Panc1 (cell line): ENCODE data around the gene B4GALNT4. TPM values are rescaled to one million over a fixed set of nuclear protein-coding genes. Genes with fewer than 3 reads are reported as not detected.
"Not testable (repeated sequence)": the region's sequence is repeated elsewhere in the genome, so short reads cannot be mapped to it uniquely, and the experiment has no call there.

ENCODE experiments used
- ATAC-seq: fragments of 200-7000 bp; cut with Tn5 transposase; 2 replicates; pipeline ENCODE4 v1.9.1; 2020; ENCODE audit warnings: mild to moderate bottlenecking, moderate library complexity
- BruUV-seq: library from RNA; stranded (reverse); fragments of 400-500 nt; replicated peaks from 2 replicates; lab custom pipeline; 2021; lab: Mats Ljungman, UMichigan
- CTCF ChIA-PET: fragments of 300-600 bp; sonication (Branson Sonifier 250); formaldehyde crosslinking; loops from one replicate; lab custom pipeline; 2022; ENCODE audit warnings: antibody characterized with exemption; lab: Charles Lee
- POLR2A ChIA-PET: fragments of 300-600 bp; sonication (Branson Sonifier 250); formaldehyde crosslinking; loops from one replicate; lab custom pipeline; 2022; ENCODE audit warnings: antibody characterized with exemption; lab: Charles Lee
- DNase-seq: peaks from one replicate; pipeline ENCODE4 v3.0.0-alpha.2; 2010; ENCODE audit warnings: low read depth, low spot score
- H3K27ac ChIP-seq: 2 replicates; pipeline ENCODE4 v1.5.1; 2011; ENCODE audit warnings: mild to moderate bottlenecking, low read length, inconsistent platforms
- H3K27me3 ChIP-seq: fragments of 200-500 bp; sonication (Bioruptor generic); 2 replicates; pipeline ENCODE4 v1.6.0; 2014; ENCODE audit warnings: low read length, inconsistent platforms; ENCODE audit not compliant: control insufficient read depth, insufficient read depth
- H3K36me3 ChIP-seq: fragments of 200-500 bp; sonication (Bioruptor generic); 2 replicates; pipeline ENCODE4 v1.5.1; 2014; ENCODE audit warnings: inconsistent platforms, mild to moderate bottlenecking, low read length, moderate library complexity; ENCODE audit not compliant: control insufficient read depth, insufficient read depth
- H3K4me1 ChIP-seq: 2 replicates; pipeline ENCODE4 v1.5.1; 2011; ENCODE audit warnings: inconsistent platforms, mild to moderate bottlenecking, low read length, moderate library complexity; ENCODE audit not compliant: control insufficient read depth, insufficient read depth
- H3K4me3 ChIP-seq, 2 experiments: 2 replicates each; pipeline ENCODE4 v1.5.1; 2011 to 2012; ENCODE audit warnings: low read depth in 2 of 2, low read length in 2 of 2, mild to moderate bottlenecking in 2 of 2, inconsistent platforms in 1 of 2, moderate library complexity in 1 of 2
- H3K9me3 ChIP-seq: fragments of 200-500 bp; sonication (Bioruptor generic); 2 replicates; pipeline ENCODE4 v1.5.1; 2014; ENCODE audit warnings: low read depth, mild to moderate bottlenecking, inconsistent platforms, low read length, moderate library complexity; ENCODE audit not compliant: control insufficient read depth, insufficient read depth
- POLR2AphosphoS5 ChIP-seq: IDR thresholded peaks from 2 replicates; pipeline ENCODE4 v1.6.1; 2012; ENCODE audit warnings: mild to moderate bottlenecking, low read depth, low read length, moderate library complexity
- SIN3A ChIP-seq: IDR thresholded peaks from 2 replicates; pipeline ENCODE4 v1.6.1; 2012; ENCODE audit warnings: low read depth, mild to moderate bottlenecking, low read length, moderate library complexity, borderline replicate concordance; ENCODE audit not compliant: insufficient read depth
- TCF7L2 ChIP-seq: IDR thresholded peaks from 2 replicates; pipeline ENCODE4 v1.6.1; 2011; ENCODE audit warnings: mild to moderate bottlenecking, low read depth, low read length, inconsistent platforms
- in situ Hi-C: cut with HindIII; loops from 2 replicates; pipeline ENCODE4 v1.10.0; 2016; ENCODE audit warnings: low sequenced_read_pairs, low pct_unique_long_range_greater_than_20kb
- intact Hi-C: fragments of 100-400 bp; cut with micrococcal nuclease; formaldehyde crosslinking; loops from one replicate; pipeline ENCODE4 v1.10.0; 2022; ENCODE audit not compliant: unreplicated experiment
- total RNA-seq: library from RNA; stranded (reverse); gene quantifications from one replicate; pipeline ENCODE4 v1.2.1, GENCODE V29; 2021; ENCODE audit not compliant: unreplicated experiment
- TF ChIP-seq, protein P1 (sequence below), 2 experiments: IDR thresholded peaks; 2 replicates each; pipeline ENCODE4 v1.6.1; 2011 to 2012; ENCODE audit warnings: low read depth in 2 of 2, control low read depth in 1 of 2, low read length in 1 of 2, mild to moderate bottlenecking in 1 of 2, moderate library complexity in 1 of 2; ENCODE audit not compliant: insufficient read depth in 1 of 2
- TF ChIP-seq, protein P2 (sequence below): fragments of 450-650 bp; IDR thresholded peaks from 2 replicates; pipeline ENCODE4 v1.5.1; 2017; ENCODE audit warnings: mild to moderate bottlenecking

B4GALNT4 gene
- total RNA-seq, 1 experiment from 2014 or later = 122 TPM

DNA sequence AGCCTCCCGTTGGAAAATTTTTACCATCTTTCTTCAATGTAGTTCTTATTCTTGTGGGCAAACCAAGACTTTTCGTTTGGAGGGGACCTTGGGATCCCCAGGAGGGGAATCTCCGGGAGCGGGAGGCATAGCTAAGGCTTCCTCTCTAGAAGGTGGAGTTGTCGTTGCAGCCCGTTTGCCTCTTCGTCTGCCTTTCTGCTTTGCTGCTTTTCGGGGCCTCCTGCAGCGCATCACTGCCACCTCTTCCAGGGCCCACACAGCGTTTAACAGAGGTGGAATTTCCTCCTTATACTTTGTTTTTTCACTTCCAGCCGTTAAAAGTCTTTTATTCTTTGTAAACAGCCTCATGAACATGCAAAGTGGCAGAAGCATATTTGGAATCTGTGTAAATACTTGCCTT is 45.1 kb upstream of the B4GALNT4 start:
- ChIA-PET CTCF (no interaction called here), POLR2A (interaction anchor here (0.8 to 1.3 kb wide), 2 partner anchors 16 to 18 kb away, joined by 3 read pairs; no protein-coding TSS in a partner anchor)
- no peaks in the 10 kb centered on the region; the same call in 1 of the 2 replicates for H3K36me3 ChIP-seq
- no peak for TF ChIP-seq TCF7L2
- TF ChIP-seq, protein P1, sequence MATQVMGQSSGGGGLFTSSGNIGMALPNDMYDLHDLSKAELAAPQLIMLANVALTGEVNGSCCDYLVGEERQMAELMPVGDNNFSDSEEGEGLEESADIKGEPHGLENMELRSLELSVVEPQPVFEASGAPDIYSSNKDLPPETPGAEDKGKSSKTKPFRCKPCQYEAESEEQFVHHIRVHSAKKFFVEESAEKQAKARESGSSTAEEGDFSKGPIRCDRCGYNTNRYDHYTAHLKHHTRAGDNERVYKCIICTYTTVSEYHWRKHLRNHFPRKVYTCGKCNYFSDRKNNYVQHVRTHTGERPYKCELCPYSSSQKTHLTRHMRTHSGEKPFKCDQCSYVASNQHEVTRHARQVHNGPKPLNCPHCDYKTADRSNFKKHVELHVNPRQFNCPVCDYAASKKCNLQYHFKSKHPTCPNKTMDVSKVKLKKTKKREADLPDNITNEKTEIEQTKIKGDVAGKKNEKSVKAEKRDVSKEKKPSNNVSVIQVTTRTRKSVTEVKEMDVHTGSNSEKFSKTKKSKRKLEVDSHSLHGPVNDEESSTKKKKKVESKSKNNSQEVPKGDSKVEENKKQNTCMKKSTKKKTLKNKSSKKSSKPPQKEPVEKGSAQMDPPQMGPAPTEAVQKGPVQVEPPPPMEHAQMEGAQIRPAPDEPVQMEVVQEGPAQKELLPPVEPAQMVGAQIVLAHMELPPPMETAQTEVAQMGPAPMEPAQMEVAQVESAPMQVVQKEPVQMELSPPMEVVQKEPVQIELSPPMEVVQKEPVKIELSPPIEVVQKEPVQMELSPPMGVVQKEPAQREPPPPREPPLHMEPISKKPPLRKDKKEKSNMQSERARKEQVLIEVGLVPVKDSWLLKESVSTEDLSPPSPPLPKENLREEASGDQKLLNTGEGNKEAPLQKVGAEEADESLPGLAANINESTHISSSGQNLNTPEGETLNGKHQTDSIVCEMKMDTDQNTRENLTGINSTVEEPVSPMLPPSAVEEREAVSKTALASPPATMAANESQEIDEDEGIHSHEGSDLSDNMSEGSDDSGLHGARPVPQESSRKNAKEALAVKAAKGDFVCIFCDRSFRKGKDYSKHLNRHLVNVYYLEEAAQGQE (IDR thresholded peaks at IDR 0.05; ENCODE audit: insufficient read depth in 1 of 2, low read depth in 2 of 2, low read length in 1 of 2) = no peak
- H3K9me3 ChIP-seq = no peaks in the 10 kb centered on the region
- peak overlapping the region; percentile 53 for H3K27ac ChIP-seq
- ATAC-seq = no peak
- H3K4me1 ChIP-seq = peaks cover 30% of the 10 kb centered on the region
- DNase-seq = no peak
- no TSS peak for BruUV-seq
- intact Hi-C loops = no loop called here
- in situ Hi-C loops = no loop called here
- H3K27me3 ChIP-seq = no peaks in the 10 kb centered on the region
- H3K4me3 ChIP-seq = no peak overlapping the region

DNA sequence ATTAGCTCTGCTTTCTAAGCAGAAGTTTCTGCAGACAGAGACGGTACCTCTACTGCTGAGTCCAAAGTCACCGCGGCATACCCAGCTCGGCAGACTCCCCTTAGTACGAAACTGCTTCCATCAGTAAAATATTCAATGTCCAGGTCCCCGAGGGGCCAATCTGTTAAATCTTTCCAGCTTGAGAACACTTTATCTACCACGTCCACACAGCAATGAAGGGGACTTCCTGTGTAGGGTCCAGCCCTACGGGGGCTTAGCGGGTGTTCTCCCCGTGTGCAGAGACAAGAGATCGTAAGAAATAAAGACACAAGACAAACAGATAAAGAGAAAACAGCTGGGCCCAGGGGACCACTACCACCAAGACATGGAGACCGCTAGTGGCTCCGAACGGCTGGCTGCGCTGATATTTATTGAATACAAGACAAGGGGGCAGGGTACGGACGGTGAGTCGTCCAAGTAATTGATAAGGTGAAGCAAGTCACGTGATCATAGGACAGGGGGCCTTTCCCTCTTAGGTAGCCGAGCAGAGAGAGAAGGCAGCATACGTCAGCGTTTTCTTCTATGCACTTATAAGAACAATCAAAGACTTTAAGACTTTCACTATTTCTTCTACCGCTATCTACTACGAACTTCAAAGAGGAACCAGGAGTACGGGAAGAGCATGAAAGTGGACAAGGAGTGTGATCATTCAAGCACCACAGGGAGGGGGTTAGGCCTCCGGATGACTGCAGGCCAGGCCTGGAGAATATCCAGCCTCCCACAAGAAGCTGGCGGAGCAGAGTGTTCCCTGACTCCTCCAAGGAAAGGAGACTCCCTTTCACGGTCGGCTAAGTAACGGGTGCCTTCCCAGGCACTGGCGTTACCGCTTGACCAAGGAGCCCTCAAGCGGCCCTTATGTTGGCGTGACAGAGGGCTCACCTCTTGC is 44.4 kb upstream of the B4GALNT4 start:
- DNase-seq, intact Hi-C loops, ATAC-seq, CTCF ChIA-PET, H3K9me3 ChIP-seq, H3K27me3 ChIP-seq, H3K4me3 ChIP-seq, H3K36me3 ChIP-seq, in situ Hi-C loops, BruUV-seq: not testable (repeated sequence)
- Histone ChIP-seq H3K4me1 (peaks cover 32% of the 10 kb centered on the region), H3K27ac (peak overlapping the region; percentile 53)
- POLR2A ChIA-PET = interaction anchor here (0.8 to 1.3 kb wide), 3 partner anchors 15 to 77 kb away, joined by 3 to 5 read pairs (median 3); no protein-coding TSS in a partner anchor

DNA sequence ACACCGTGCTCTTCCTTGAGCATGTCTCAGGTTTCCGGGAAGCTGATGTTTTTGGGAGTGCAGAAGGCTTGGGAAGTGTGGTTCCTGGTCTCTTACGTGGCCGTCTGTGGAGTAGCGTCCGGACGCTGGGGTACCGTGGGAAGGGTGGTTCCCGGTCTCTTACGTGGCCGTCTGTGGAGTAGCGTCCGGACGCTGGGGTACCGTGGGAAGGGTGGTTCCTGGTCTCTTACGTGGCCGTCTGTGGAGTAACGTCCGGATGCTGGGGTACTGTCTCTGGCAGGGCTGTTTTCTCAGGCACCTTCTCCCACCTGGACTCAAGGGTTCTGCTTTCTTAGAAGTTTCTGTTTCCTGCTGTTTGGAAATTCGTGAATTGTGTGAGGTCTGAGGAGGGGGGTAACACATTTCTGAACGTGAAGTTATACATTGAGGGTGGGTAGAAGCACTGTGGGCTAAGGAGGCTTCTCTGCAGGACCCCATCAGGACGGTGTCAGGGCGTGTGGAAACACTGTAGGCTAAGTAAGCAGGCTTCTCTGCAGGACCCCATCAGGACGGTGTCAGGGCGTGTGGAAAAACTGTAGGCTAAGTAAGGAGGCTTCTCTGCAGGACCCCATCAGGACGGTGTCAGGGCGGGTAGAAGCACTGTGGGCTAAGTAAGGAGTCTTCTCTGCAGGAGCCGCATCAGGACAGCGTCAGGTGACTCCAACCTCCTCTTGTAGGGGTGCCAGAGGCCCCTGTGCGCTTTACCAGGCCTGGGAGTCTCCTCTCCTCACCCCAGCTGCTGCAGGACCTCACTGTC is 43.3 kb upstream of the B4GALNT4 start:
- no peaks in the 10 kb centered on the region for H3K9me3 ChIP-seq
- BruUV-seq = no TSS peak
- intact Hi-C loops = no loop called here
- peak overlapping the region; percentile 62 for H3K27ac ChIP-seq
- H3K4me3 ChIP-seq = no peak overlapping the region
- TF ChIP-seq, protein P1 (IDR thresholded peaks at IDR 0.05; ENCODE audit: insufficient read depth in 1 of 2, low read depth in 2 of 2, low read length in 1 of 2) = no peak
- no peak for TF ChIP-seq POLR2AphosphoS5
- TF ChIP-seq TCF7L2 = no peak
- TF ChIP-seq, protein P2, sequence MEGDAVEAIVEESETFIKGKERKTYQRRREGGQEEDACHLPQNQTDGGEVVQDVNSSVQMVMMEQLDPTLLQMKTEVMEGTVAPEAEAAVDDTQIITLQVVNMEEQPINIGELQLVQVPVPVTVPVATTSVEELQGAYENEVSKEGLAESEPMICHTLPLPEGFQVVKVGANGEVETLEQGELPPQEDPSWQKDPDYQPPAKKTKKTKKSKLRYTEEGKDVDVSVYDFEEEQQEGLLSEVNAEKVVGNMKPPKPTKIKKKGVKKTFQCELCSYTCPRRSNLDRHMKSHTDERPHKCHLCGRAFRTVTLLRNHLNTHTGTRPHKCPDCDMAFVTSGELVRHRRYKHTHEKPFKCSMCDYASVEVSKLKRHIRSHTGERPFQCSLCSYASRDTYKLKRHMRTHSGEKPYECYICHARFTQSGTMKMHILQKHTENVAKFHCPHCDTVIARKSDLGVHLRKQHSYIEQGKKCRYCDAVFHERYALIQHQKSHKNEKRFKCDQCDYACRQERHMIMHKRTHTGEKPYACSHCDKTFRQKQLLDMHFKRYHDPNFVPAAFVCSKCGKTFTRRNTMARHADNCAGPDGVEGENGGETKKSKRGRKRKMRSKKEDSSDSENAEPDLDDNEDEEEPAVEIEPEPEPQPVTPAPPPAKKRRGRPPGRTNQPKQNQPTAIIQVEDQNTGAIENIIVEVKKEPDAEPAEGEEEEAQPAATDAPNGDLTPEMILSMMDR = no peak
- no peak for TF ChIP-seq SIN3A
- H3K4me1 ChIP-seq = peaks cover 32% of the 10 kb centered on the region
- POLR2A ChIA-PET = interaction anchor here (0.8 kb wide), 1 partner anchor 78 kb away, joined by 5 read pairs; no protein-coding TSS in a partner anchor
- DNase-seq = no peak
- in situ Hi-C loops = no loop called here
- CTCF ChIA-PET = no interaction called here
- ATAC-seq = peak; percentile 48
- H3K36me3 ChIP-seq = no peaks in the 10 kb centered on the region
- H3K27me3 ChIP-seq = no peaks in the 10 kb centered on the region
